Measurements from ENCODE around the gene LZTR1. TPM values are rescaled to one million over a fixed set of nuclear protein-coding genes. Genes with fewer than 3 reads are reported as not detected.

Gene LZTR1
- total RNA-seq, 1 donor from 2014 or later = 21.9 TPM

DNA sequence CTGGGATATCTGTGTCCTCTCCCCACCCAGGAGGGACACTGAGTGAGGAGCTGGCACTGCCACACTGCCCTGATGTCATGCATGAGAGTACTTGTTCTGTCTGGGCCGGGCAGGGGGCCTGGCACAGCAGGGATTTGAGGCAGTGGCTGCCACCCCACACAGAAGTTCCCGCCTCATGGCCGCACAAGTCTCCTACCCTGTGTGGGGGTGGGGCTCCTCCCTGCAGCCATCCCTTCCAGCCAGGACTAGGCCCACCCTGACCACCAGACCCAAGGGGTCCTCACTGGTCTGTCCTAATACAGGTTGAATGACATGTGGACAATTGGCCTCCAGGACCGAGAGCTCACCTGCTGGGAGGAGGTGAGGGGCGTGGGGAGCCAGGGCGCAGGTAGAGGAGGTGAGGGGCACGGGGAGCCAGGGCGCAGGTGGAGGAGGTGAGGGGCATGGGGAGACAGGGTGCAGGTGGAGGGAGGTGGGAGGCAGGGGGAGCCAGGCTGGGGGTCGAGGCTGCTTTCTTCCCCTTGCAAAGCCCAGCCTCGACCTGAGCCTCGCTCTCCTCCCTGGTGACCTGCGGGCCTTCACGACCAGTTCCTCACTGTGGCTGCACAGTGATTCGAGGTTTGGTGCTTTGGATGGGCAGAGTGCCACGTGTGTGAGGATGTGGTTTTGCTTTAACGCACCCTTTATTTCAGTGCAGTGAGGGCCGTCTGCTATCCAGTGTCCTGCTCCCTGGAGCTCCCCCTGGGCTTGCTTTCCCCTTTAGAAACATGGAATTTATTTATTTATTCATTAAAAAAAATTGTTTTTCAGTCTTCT lies 7.4 kb downstream of the LZTR1 start:
- no peaks in the 10 kb centered on the region for H3K36me3 ChIP-seq
- H3K9me3 Mint-ChIP-seq = no peaks in the 10 kb centered on the region

DNA sequence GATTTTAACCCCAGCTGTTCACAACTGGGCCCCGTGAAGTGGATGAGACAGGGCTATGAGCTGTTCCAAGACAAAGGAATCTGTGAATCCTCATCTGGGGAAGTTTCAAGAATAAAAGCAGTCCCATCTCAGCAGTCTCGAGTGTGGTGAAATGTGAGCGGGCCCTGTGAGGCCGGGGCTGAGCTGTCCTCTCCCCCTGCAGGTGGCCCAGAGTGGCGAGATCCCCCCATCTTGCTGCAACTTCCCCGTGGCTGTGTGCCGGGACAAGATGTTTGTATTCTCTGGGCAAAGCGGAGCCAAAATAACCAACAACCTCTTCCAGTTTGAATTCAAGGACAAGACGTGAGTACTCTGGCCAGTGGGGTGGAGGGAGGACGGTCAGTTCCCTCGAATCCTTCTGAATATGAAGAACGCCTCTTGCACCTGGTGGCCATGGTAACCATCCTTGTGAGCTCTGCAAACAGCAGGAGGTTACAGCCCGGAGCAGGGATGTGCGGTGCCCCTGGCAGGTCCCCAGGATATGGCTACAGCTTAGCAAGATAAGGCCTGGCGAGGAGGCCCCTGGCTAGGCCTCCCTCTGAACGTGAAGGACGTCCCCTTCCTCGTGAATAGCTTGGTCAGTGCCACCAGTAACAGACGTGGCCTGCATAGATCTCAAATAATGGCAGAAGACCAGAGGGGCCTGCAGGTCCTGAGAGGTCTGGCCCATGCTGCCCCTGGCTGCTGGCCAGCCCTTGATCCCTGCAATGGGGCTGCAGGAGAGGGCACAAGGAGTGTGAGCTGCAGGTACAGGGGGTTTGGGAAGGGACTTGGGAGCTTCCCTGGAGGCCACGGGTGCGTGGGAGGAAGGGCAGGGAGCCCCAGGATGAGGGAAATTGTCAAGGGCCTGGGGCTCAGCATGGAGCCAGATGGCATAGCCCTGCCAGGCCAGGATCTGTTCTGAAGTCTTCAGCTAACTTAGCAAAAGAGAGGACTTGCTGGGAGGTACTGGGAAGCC lies 8.4 kb downstream of the LZTR1 start:
- Histone ChIP-seq H3K9ac (no peak overlapping the region), H3K9me3 (ENCODE audit: low read depth) (no peaks in the 10 kb centered on the region), H3F3A (ENCODE audit: low read depth) (no peaks in the 10 kb centered on the region), H3K4me1 (no peaks in the 10 kb centered on the region), H2AFZ (replicated peaks) (no peak overlapping the region), H3K4me2 (no peak overlapping the region), H3K79me2 (ENCODE audit: low read depth) (no peaks in the 10 kb centered on the region), H3K36me3 (no peaks in the 10 kb centered on the region), H4K20me1 (ENCODE audit: low read depth) (no peaks in the 10 kb centered on the region), H3K27ac (no peak overlapping the region), H3K4me3 (no peak overlapping the region), H3K27me3 (no peaks in the 10 kb centered on the region)
- Mint-ChIP-seq H3K27me3 (ENCODE audit: insufficient read depth, low read depth) (no peaks in the 10 kb centered on the region), H3K27ac (peak overlapping the region; percentile 59), H3K4me1 (peaks cover 3% of the 10 kb centered on the region), H3K9me3 (no peaks in the 10 kb centered on the region), H3K36me3 (peaks cover 7% of the 10 kb centered on the region), H3K4me3 (no peak overlapping the region)
- no peak for TF ChIP-seq EZH2 (IDR thresholded peaks at IDR 0.05)
- TF ChIP-seq, protein P1, sequence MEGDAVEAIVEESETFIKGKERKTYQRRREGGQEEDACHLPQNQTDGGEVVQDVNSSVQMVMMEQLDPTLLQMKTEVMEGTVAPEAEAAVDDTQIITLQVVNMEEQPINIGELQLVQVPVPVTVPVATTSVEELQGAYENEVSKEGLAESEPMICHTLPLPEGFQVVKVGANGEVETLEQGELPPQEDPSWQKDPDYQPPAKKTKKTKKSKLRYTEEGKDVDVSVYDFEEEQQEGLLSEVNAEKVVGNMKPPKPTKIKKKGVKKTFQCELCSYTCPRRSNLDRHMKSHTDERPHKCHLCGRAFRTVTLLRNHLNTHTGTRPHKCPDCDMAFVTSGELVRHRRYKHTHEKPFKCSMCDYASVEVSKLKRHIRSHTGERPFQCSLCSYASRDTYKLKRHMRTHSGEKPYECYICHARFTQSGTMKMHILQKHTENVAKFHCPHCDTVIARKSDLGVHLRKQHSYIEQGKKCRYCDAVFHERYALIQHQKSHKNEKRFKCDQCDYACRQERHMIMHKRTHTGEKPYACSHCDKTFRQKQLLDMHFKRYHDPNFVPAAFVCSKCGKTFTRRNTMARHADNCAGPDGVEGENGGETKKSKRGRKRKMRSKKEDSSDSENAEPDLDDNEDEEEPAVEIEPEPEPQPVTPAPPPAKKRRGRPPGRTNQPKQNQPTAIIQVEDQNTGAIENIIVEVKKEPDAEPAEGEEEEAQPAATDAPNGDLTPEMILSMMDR (IDR thresholded peaks at IDR 0.05) = no peak
- no peak for TF ChIP-seq EZH2phosphoT487 (IDR thresholded peaks at IDR 0.05)
- no peak for DNase-seq (ENCODE audit: low spot score)

More for the DNA sequence above, 7.4 kb downstream of the LZTR1 start:
- Histone ChIP-seq H3K4me2 (no peak overlapping the region), H2AFZ (replicated peaks) (no peak overlapping the region), H3K79me2 (ENCODE audit: low read depth) (no peaks in the 10 kb centered on the region), H4K20me1 (ENCODE audit: low read depth) (no peaks in the 10 kb centered on the region), H3K27me3 (no peaks in the 10 kb centered on the region), H3F3A (ENCODE audit: low read depth) (no peaks in the 10 kb centered on the region), H3K9me3 (ENCODE audit: low read depth) (no peaks in the 10 kb centered on the region), H3K9ac (no peak overlapping the region), H3K4me1 (no peaks in the 10 kb centered on the region), H3K27ac (no peak overlapping the region), H3K4me3 (no peak overlapping the region)
- Mint-ChIP-seq H3K36me3 (peaks cover 6% of the 10 kb centered on the region), H3K4me3 (no peak overlapping the region), H3K27me3 (ENCODE audit: insufficient read depth, low read depth) (no peaks in the 10 kb centered on the region), H3K4me1 (peaks cover 3% of the 10 kb centered on the region), H3K27ac (peak overlapping the region; percentile 90)
- DNase-seq (ENCODE audit: low spot score) = no peak
- no peak for TF ChIP-seq EZH2 (IDR thresholded peaks at IDR 0.05)
- TF ChIP-seq, protein P1 (IDR thresholded peaks at IDR 0.05) = no peak
- TF ChIP-seq EZH2phosphoT487 (IDR thresholded peaks at IDR 0.05) = no peak

DNA sequence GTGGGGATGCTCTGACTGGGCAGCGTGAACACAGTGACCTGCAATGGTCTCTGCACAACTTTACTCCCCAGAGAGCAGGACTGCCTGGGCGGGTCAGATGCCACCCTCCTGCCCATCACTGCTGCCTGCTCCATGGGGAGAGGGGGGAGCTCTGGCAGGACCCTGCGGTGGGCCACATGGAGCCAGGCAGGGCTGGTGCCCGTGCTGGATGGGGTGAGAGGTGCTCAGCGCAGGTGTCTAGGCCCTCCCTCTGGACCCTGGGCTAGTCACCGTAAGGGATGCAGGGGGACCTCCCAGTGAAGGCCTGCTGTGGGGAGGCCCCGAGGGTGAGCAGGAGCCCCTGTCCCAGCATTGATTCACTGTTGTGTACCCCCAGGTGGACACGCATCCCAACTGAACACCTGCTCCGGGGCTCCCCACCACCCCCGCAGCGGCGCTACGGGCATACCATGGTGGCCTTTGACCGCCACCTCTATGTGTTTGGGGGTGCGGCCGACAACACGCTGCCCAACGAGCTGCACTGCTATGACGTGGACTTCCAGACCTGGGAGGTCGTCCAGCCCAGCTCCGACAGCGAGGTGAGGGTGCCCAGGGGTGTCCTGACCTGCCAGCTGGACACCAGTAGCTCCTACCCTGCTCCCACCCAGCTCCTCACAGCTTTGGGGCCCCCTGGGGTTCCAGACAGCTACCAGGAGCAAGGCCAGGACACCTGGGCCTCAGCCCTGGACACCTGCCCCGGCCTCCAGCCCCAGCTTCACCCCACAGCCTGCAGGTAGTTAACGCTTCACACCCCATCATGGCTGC lies 9.4 kb downstream of the LZTR1 start:
- no peaks in the 10 kb centered on the region for H3K4me1 ChIP-seq
- H3K27ac ChIP-seq = no peak overlapping the region
- H3K9me3 Mint-ChIP-seq = no peaks in the 10 kb centered on the region
- H3K9me3 ChIP-seq (ENCODE audit: low read depth) = no peaks in the 10 kb centered on the region
- TF ChIP-seq EZH2phosphoT487 (IDR thresholded peaks at IDR 0.05) = no peak
- no peaks in the 10 kb centered on the region for H4K20me1 ChIP-seq (ENCODE audit: low read depth)
- H3F3A ChIP-seq (ENCODE audit: low read depth) = no peaks in the 10 kb centered on the region
- DNase-seq (ENCODE audit: low spot score) = no peak
- no peaks in the 10 kb centered on the region for H3K36me3 ChIP-seq
- H2AFZ ChIP-seq (replicated peaks) = no peak overlapping the region
- H3K4me3 ChIP-seq = no peak overlapping the region
- H3K27me3 ChIP-seq = no peaks in the 10 kb centered on the region
- peaks cover 4% of the 10 kb centered on the region for H3K36me3 Mint-ChIP-seq
- no peaks in the 10 kb centered on the region for H3K79me2 ChIP-seq (ENCODE audit: low read depth)
- no peak overlapping the region for H3K27ac Mint-ChIP-seq
- H3K4me2 ChIP-seq = no peak overlapping the region
- no peak overlapping the region for H3K9ac ChIP-seq
- H3K4me1 Mint-ChIP-seq = peaks cover 3% of the 10 kb centered on the region
- peaks cover 2% of the 10 kb centered on the region for H3K27me3 Mint-ChIP-seq (ENCODE audit: insufficient read depth, low read depth)
- no peak overlapping the region for H3K4me3 Mint-ChIP-seq
